HG02885 (cell line): ENCODE data around the gene LRRC17.

ENCODE experiments used
- ATAC-seq: cut with Tn5 transposase; IDR thresholded peaks from one replicate; pipeline ENCODE4 v1.9.1; 2021; ENCODE audit warnings: mild to moderate bottlenecking; ENCODE audit not compliant: unreplicated experiment, poor library complexity

The LRRC17 gene

GRCh38 chr7:102981451-102981850, 68.7 kb downstream of the LRRC17 start:
- no peak for ATAC-seq

GRCh38 chr7:102982235-102982634, 69.4 kb downstream of the LRRC17 start:
- no peak for ATAC-seq

- no peak for ATAC-seq
Measured at GRCh38 chr7:102983602-102984001, 70.8 kb downstream of the LRRC17 start.

- ATAC-seq = no peak
Measured at GRCh38 chr7:102985176-102985783, 72.5 kb downstream of the LRRC17 start.

- no peak for ATAC-seq
Measured at GRCh38 chr7:102988088-102988487, 75.3 kb downstream of the LRRC17 start.

- no peak for ATAC-seq
Measured at GRCh38 chr7:102988631-102989560, 76.1 kb downstream of the LRRC17 start.

- no peak for ATAC-seq
Measured at GRCh38 chr7:102990642-102991041, 77.8 kb downstream of the LRRC17 start.

GRCh38 chr7:102991077-102991539, 78.3 kb downstream of the LRRC17 start:
- no peak for ATAC-seq

GRCh38 chr7:102991540-102992214, 78.9 kb downstream of the LRRC17 start:
- no peak for ATAC-seq

GRCh38 chr7:102992509-102992937, 79.7 kb downstream of the LRRC17 start:
- ATAC-seq = no peak

- ATAC-seq = no peak
Measured at GRCh38 chr7:102992938-102993717, 80.3 kb downstream of the LRRC17 start.

- ATAC-seq = no peak
Measured at GRCh38 chr7:102993718-102994029, 80.9 kb downstream of the LRRC17 start.

GRCh38 chr7:102994567-102994966, 81.8 kb downstream of the LRRC17 start:
- ATAC-seq = no peak
